ENCODE measurements around the gene LYSMD2. TPM values are rescaled to one million over a fixed set of nuclear protein-coding genes. Genes with fewer than 3 reads are reported as not detected.
A peak's percentile ranks its signal among the peaks of the same experiment; 100 is the strongest.

LYSMD2 gene
- polyA plus RNA-seq, 3 donors = 33.2 to 64.7 (median 50.5) TPM

DNA sequence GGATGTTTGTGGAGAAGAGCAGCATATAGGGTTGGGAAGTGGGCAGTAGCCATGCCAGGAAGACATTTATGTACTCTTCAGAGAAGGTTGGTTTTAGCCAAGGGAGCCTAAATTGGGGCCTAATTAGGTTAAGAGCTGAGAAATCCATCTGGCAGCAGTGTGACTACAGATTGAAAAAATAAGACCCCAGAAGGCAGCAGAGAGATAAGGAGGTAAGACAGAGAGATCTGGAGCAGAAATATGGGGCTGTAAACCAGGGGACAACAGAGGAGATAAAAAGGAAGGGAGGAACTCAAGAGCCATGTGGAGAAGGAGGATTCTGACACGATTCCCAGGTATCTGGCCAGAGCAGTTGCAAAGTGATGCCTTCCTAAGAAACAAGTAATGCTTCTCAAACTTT is 23.3 kb downstream of the LYSMD2 start:
- Histone ChIP-seq H3K4me3 (replicated peaks in 1 of 3; ENCODE audit: low read depth in 2 of 3, low read length in 3 of 3) (no peak overlapping the region), H3K79me2 (ENCODE audit: insufficient read depth, low read length) (no peaks in the 10 kb centered on the region), H3K36me3 (replicated peaks in 1 of 2; ENCODE audit: control insufficient read depth in 1 of 2, insufficient read depth in 2 of 2, low read length in 2 of 2) (no peaks in the 10 kb centered on the region), H3K27ac (ENCODE audit: low read depth in 1 of 2, low read length in 2 of 2) (no peak overlapping the region), H4K20me1 (ENCODE audit: insufficient read depth, low read length) (no peaks in the 10 kb centered on the region), H3K4me2 (replicated peaks; ENCODE audit: extremely low read depth, low read length, poor library complexity, severe bottlenecking) (no peak overlapping the region), H3K9ac (ENCODE audit: insufficient read depth, low read length, poor library complexity, severe bottlenecking) (no peak overlapping the region), H2AFZ (ENCODE audit: insufficient read depth, low read depth, low read length, poor library complexity, severe bottlenecking) (no peak overlapping the region), H3K27me3 (ENCODE audit: control insufficient read depth in 2 of 2, insufficient read depth in 2 of 2, low read length in 2 of 2) (no peaks in the 10 kb centered on the region), H3K9me3 (replicated peaks in 1 of 2; ENCODE audit: control insufficient read depth in 1 of 2, insufficient read depth in 1 of 2, low read length in 2 of 2) (peaks cover 0 to 1% of the 10 kb centered on the region in 2 donors), H3K4me1 (ENCODE audit: control insufficient read depth in 1 of 2, insufficient read depth in 2 of 2, low read length in 2 of 2) (no peaks in the 10 kb centered on the region)
- H3K4me3 Mint-ChIP-seq = no peak overlapping the region
- WGBS (ENCODE audit: insufficient coverage) = 100% methylated on average over 1 of the region's 1 CpG
- no peak overlapping the region for H3K27ac Mint-ChIP-seq
- TF ChIP-seq, protein P1, sequence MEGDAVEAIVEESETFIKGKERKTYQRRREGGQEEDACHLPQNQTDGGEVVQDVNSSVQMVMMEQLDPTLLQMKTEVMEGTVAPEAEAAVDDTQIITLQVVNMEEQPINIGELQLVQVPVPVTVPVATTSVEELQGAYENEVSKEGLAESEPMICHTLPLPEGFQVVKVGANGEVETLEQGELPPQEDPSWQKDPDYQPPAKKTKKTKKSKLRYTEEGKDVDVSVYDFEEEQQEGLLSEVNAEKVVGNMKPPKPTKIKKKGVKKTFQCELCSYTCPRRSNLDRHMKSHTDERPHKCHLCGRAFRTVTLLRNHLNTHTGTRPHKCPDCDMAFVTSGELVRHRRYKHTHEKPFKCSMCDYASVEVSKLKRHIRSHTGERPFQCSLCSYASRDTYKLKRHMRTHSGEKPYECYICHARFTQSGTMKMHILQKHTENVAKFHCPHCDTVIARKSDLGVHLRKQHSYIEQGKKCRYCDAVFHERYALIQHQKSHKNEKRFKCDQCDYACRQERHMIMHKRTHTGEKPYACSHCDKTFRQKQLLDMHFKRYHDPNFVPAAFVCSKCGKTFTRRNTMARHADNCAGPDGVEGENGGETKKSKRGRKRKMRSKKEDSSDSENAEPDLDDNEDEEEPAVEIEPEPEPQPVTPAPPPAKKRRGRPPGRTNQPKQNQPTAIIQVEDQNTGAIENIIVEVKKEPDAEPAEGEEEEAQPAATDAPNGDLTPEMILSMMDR (IDR thresholded peaks at IDR 0.05) = no peak
- H3K9me3 Mint-ChIP-seq = peaks cover 0 to 3% (median under 1%) of the 10 kb centered on the region in 7 donors
- intact Hi-C loops (cut with micrococcal nuclease) = loop anchor here in 1 of 2 donors (10.0 kb wide), 1 partner anchor 51 kb away; no protein-coding TSS in a partner anchor
- peaks cover 2 to 4% of the 10 kb centered on the region in 2 donors for H3K36me3 Mint-ChIP-seq
- H3K27me3 Mint-ChIP-seq (ENCODE audit: low read depth in 3 of 3) = peaks cover 0 to 3% (median 0%) of the 10 kb centered on the region in 3 donors
- no peak for DNase-seq
- peaks cover 4% of the 10 kb centered on the region for H3K4me1 Mint-ChIP-seq

DNA sequence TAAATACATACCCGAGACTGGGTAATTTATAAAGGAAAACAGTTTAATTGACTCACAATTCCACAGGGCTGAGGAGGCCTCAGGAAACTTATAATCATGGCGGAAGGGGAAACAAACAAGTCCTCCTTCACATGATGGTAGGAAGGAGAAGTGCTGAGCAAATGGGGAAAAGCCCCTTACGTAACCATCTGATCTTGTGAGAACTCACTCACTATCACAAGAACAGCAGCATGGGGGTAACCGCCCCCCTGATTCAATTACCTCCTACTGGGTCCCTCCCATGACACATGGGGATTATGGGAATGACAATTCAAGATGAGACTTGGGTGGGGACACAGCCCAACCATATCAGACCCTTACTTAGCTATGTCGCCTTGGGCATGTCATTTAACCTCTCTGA is 28.4 kb downstream of the LYSMD2 start:
- H3K27ac ChIP-seq (ENCODE audit: low read depth in 1 of 2, low read length in 2 of 2) = no peak overlapping the region
- H3K36me3 ChIP-seq (replicated peaks in 1 of 2; ENCODE audit: control insufficient read depth in 1 of 2, insufficient read depth in 2 of 2, low read length in 2 of 2) = no peaks in the 10 kb centered on the region
- no peak overlapping the region for H3K9ac ChIP-seq (ENCODE audit: insufficient read depth, low read length, poor library complexity, severe bottlenecking)
- Mint-ChIP-seq H3K27ac (no peak overlapping the region), H3K36me3 (no peaks in the 10 kb centered on the region), H3K4me3 (no peak overlapping the region), H3K4me1 (no peaks in the 10 kb centered on the region), H3K27me3 (ENCODE audit: low read depth in 3 of 3) (peaks cover 0 to 3% (median 2%) of the 10 kb centered on the region in 3 donors), H3K9me3 (peaks cover 5 to 11% (median 7%) of the 10 kb centered on the region in 7 donors)
- WGBS (ENCODE audit: insufficient coverage) = no CpG with 5 or more reads among the region's 5 CpGs
- DNase-seq = peak; percentile 20 to 73 (median 25)
- H3K27me3 ChIP-seq (ENCODE audit: control insufficient read depth in 2 of 2, insufficient read depth in 2 of 2, low read length in 2 of 2) = no peaks in the 10 kb centered on the region
- no peak overlapping the region for H2AFZ ChIP-seq (ENCODE audit: insufficient read depth, low read depth, low read length, poor library complexity, severe bottlenecking)
- no peak overlapping the region for H3K4me2 ChIP-seq (replicated peaks; ENCODE audit: extremely low read depth, low read length, poor library complexity, severe bottlenecking)
- no peaks in the 10 kb centered on the region for H3K79me2 ChIP-seq (ENCODE audit: insufficient read depth, low read length)
- intact Hi-C loops (cut with micrococcal nuclease) = no loop called here
- H3K4me1 ChIP-seq (ENCODE audit: control insufficient read depth in 1 of 2, insufficient read depth in 2 of 2, low read length in 2 of 2) = no peaks in the 10 kb centered on the region
- H4K20me1 ChIP-seq (ENCODE audit: insufficient read depth, low read length) = no peaks in the 10 kb centered on the region
- H3K9me3 ChIP-seq (replicated peaks in 1 of 2; ENCODE audit: control insufficient read depth in 1 of 2, insufficient read depth in 1 of 2, low read length in 2 of 2) = peaks cover 4 to 6% of the 10 kb centered on the region in 2 donors
- no peak overlapping the region for H3K4me3 ChIP-seq (replicated peaks in 1 of 3; ENCODE audit: low read depth in 2 of 3, low read length in 3 of 3)
- TF ChIP-seq, protein P1 (IDR thresholded peaks at IDR 0.05) = no peak

All from CD14-positive monocyte (primary cell).